ENCODE results near the gene CYREN. TPM values are rescaled to one million over a fixed set of nuclear protein-coding genes. Genes with fewer than 3 reads are reported as not detected.
A peak's percentile ranks its signal among the peaks of the same experiment; 100 is the strongest.

Gene CYREN
- total and polyA plus RNA-seq, 9 of the 15 experiments (the other 6 are each of a cell fraction or from before 2014, with no cell fraction given), result 13.9 to 108 (median 88.8) TPM

- TF ChIP-seq PYGO2 (tag; IDR thresholded peaks at IDR 0.05) (no peak), C11orf30 (IDR thresholded peaks at IDR 0.05; ENCODE audit: low read depth) (peak; percentile 74), THRAP3 (IDR thresholded peaks at IDR 0.05; ENCODE audit: borderline replicate concordance) (no peak), HDAC3 (IDR thresholded peaks at IDR 0.05; ENCODE audit: borderline replicate concordance, partially characterized antibody) (no peak), MAFG (tag; conservative IDR thresholded peaks at IDR 0.05) (peak; percentile 67), ZNF717 (CRISPR knock-in tag; IDR thresholded peaks at IDR 0.05) (no peak), SFPQ (IDR thresholded peaks at IDR 0.05; ENCODE audit: low read depth, low read length) (no peak), NFE2 (IDR thresholded peaks at IDR 0.05; ENCODE audit: low read depth) (peak; percentile 61; the same call in 1 of the 2 replicates), XRCC5 (IDR thresholded peaks at IDR 0.05; ENCODE audit: low read depth, low read length) (no peak), NELFE (IDR thresholded peaks at IDR 0.05; ENCODE audit: insufficient read depth, insufficient read length) (no peak), ZNF778 (CRISPR knock-in tag; IDR thresholded peaks at IDR 0.05) (no peak), PATZ1 (CRISPR knock-in tag; IDR thresholded peaks at IDR 0.05; ENCODE audit: borderline replicate concordance) (no peak), STAG1 (CRISPR knock-in tag; IDR thresholded peaks at IDR 0.05; ENCODE audit: borderline replicate concordance) (no peak), NR2F6 (CRISPR knock-in tag; IDR thresholded peaks at IDR 0.05) (no peak), KDM4B (IDR thresholded peaks at IDR 0.05; ENCODE audit: borderline replicate concordance in 2 of 2, low read depth in 1 of 2) (no peak), ZFP91 (CRISPR knock-in tag; IDR thresholded peaks at IDR 0.05) (no peak)
Observed at GRCh38 chr7:135177028-135177696, 6.7 kb upstream of the CYREN start (continued).
